ENCODE data around the gene PSEN2. TPM values are rescaled to one million over a fixed set of nuclear protein-coding genes. Genes with fewer than 3 reads are reported as not detected.

PSEN2 gene
- total RNA-seq, 4 donors from 2014 or later, result 14.9 to 28.5 (median 20.2) TPM

DNA sequence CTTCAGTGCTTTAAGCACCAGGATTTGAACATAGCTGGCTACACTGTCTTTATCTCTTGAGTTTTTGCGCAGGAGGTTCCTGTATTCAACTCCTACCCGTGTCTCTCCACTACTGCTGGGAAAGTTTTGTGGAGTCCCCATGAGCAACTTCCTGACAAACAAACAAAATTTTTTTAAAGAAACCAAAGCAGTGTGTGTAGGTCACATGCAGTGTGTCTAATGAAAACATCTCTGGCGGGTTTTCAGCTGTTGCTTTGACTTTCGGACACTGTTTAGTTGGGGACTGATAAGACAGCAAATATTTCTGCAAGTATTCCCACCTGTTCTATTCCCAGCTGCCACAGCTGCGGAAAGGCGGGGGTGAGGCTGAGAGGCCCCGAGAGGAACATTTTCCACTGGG lies 2.0 kb downstream of the PSEN2 start:
- no peaks in the 10 kb centered on the region for H3K27me3 ChIP-seq
- DNase-seq (ENCODE audit: low spot score in 2 of 2), result no peak
- 70% methylated on average over 7 of the region's 7 CpGs for WGBS
- TF ChIP-seq, protein P1, sequence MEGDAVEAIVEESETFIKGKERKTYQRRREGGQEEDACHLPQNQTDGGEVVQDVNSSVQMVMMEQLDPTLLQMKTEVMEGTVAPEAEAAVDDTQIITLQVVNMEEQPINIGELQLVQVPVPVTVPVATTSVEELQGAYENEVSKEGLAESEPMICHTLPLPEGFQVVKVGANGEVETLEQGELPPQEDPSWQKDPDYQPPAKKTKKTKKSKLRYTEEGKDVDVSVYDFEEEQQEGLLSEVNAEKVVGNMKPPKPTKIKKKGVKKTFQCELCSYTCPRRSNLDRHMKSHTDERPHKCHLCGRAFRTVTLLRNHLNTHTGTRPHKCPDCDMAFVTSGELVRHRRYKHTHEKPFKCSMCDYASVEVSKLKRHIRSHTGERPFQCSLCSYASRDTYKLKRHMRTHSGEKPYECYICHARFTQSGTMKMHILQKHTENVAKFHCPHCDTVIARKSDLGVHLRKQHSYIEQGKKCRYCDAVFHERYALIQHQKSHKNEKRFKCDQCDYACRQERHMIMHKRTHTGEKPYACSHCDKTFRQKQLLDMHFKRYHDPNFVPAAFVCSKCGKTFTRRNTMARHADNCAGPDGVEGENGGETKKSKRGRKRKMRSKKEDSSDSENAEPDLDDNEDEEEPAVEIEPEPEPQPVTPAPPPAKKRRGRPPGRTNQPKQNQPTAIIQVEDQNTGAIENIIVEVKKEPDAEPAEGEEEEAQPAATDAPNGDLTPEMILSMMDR (IDR thresholded peaks at IDR 0.05), result no peak
- TF ChIP-seq EP300 (IDR thresholded peaks at IDR 0.05) (no peak), POLR2A (IDR thresholded peaks at IDR 0.05) (no peak), POLR2AphosphoS5 (IDR thresholded peaks at IDR 0.05) (no peak)
- H3K36me3 ChIP-seq, result peaks cover 4% of the 10 kb centered on the region
- peaks cover 19% of the 10 kb centered on the region for H3K4me1 ChIP-seq
- no peak overlapping the region for H3K4me3 ChIP-seq
- H3K27ac ChIP-seq, result no peak overlapping the region
- H3K9me3 ChIP-seq, result no peaks in the 10 kb centered on the region

DNA sequence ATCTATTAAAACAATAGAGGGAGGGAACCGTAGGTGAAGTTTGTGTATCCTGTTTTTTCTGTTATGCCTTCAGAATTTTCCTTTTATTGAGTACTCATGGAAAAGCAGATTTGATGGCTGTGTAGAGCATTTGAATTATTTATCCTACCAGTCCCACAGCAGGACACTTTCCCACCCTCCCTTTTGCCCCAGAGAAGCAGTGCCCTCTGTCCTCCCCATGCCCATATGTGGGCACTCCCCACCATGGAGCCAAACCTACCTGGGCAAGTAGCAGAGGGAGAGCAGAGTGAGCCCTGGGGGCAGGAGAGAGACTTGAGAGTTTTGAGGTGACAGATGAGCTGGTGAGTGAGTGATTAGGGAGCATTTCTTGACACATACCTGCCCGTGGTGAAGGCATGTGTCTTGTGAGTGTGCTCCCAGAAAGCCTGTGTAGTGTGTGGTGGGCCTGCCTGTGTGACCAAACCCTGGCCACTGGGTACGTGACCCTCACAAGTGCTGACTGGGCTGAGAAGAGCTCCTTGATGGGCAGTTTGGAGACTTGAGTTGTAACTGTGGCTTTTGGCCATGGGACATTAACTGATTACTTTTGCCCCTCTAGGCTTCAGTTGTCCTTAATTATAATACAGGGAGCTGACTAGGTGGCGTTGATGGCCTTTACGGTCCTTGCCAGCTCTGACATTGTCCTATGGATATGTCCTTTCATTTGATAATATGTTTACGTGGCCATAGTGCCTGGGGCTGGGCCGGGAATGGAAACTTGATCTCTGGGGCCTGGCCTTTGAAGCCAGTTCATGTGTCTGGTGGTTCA lies 3.6 kb downstream of the PSEN2 start:
- Histone ChIP-seq H3K9me3 (no peaks in the 10 kb centered on the region), H3K36me3 (peaks cover 4% of the 10 kb centered on the region), H3K4me1 (peaks cover 19% of the 10 kb centered on the region), H3K27ac (no peak overlapping the region), H3K4me3 (no peak overlapping the region), H3K27me3 (no peaks in the 10 kb centered on the region)
- TF ChIP-seq POLR2A (IDR thresholded peaks at IDR 0.05), result no peak
- TF ChIP-seq, protein P1 (IDR thresholded peaks at IDR 0.05), result no peak
- no peak for TF ChIP-seq EP300 (IDR thresholded peaks at IDR 0.05)
- no peak for TF ChIP-seq POLR2AphosphoS5 (IDR thresholded peaks at IDR 0.05)
- 85% methylated on average over 6 of the region's 7 CpGs for WGBS
- DNase-seq (ENCODE audit: low spot score in 2 of 2), result no peak

DNA sequence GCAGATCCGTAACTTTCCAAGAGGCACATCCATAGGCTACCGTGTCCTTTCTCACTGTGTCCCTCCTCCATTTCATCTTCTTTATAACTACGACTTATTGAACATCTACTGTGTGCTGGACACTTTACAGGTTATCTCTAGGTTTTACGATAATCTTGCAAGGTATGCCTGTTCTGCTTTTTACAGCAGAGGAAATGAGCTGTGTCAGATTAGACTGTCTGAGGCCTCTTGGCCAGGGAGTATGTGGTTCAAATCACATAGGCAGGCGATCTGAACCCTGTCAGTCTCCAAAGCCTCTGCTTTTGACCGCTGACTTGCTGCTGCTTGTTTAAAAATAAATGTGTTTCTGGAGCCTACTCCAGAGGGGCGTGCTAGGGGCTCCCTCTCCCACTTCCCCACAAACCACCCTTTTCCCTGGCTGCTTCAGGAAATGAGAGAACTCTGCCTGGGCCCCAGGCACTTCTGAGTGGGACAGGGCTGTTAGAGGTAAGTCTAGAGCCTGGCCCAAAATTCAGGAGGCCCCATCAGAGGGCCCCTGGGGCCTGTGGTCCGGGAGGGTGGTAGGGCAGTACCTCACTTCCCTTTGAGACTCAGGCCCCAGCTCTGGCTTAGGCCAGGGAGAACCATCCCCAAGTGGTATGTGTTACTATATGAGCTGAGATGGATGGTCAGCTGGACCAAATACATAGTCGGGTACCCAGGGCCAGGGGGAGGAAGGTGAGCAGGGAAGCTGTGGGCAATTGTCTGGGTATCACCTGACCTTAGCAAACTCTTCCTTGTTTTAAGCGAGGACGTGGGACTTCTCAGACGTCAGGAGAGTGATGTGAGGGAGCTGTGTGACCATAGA lies 4.4 kb downstream of the PSEN2 start:
- TF ChIP-seq, protein P1 (IDR thresholded peaks at IDR 0.05), result no peak
- no peak for TF ChIP-seq POLR2A (IDR thresholded peaks at IDR 0.05)
- TF ChIP-seq POLR2AphosphoS5 (IDR thresholded peaks at IDR 0.05), result no peak
- TF ChIP-seq EP300 (IDR thresholded peaks at IDR 0.05), result no peak
- WGBS, result 93% methylated on average over 12 of the region's 12 CpGs
- H3K4me1 ChIP-seq, result peaks cover 19% of the 10 kb centered on the region
- H3K36me3 ChIP-seq, result peaks cover 4% of the 10 kb centered on the region
- no peaks in the 10 kb centered on the region for H3K27me3 ChIP-seq
- H3K27ac ChIP-seq, result no peak overlapping the region
- no peak overlapping the region for H3K4me3 ChIP-seq
- DNase-seq (ENCODE audit: low spot score in 2 of 2), result no peak
- H3K9me3 ChIP-seq, result no peaks in the 10 kb centered on the region

DNA sequence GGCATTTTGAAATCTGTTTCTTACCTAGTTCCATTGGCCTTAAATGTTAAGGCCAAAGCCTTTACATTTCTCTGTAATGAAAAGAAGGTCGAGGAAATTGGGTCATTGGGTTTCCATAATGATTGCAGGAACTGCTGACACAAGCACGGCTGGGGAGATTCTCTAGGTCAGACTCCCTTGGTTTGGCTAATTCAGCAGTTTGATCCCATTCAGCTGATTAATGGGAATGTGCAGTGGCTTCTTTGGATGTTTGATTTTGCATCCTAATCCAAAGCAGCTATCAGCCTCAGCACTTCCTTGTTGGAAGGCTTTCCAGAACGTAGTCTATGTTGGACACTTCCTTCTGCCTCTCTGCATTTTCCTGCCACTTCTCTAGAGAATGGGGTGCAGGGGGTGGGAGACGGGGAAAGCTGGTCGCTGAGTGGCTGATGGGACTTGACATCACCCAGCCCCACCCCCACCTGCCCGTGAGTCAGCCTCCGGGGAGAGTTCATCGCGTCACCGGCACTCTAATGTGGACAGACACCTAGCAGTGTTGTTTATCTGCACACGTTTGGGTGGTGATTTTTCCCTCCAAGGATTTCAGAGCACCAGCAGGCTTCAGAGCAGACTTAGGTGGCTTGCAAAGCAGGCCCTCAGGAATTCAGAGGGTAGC lies 5.4 kb downstream of the PSEN2 start:
- H3K36me3 ChIP-seq, result peaks cover 4% of the 10 kb centered on the region
- DNase-seq (ENCODE audit: low spot score in 2 of 2), result no peak
- TF ChIP-seq POLR2AphosphoS5 (IDR thresholded peaks at IDR 0.05) (no peak), POLR2A (IDR thresholded peaks at IDR 0.05) (no peak), EP300 (IDR thresholded peaks at IDR 0.05) (no peak)
- TF ChIP-seq, protein P1 (IDR thresholded peaks at IDR 0.05), result no peak
- peaks cover 13% of the 10 kb centered on the region for H3K4me1 ChIP-seq
- no peak overlapping the region for H3K4me3 ChIP-seq
- no peaks in the 10 kb centered on the region for H3K27me3 ChIP-seq
- H3K27ac ChIP-seq, result no peak overlapping the region
- H3K9me3 ChIP-seq, result no peaks in the 10 kb centered on the region
- WGBS, result 54% methylated on average over 11 of the region's 11 CpGs

Data from suprapubic skin (tissue), 4 donors.